HEK293 (cell line): Measurements from ENCODE around the gene LDB2.

Source experiments
- CTCF ChIA-PET: fragments of 350-600 bp; formaldehyde crosslinking; extraction: SDS; loops from one replicate; lab custom pipeline; 2021; ENCODE audit warnings: antibody characterized with exemption; lab: Yijun Ruan, JAX
- POLR2A ChIA-PET: fragments of 300-600 bp; formaldehyde crosslinking; extraction: SDS; loops from one replicate; lab custom pipeline; 2020; ENCODE audit warnings: antibody characterized with exemption, inconsistent platforms; lab: Yijun Ruan, JAX
- H3K27ac ChIP-seq: fragments of 200-500 bp; sonication (Bioruptor generic); 2 replicates; pipeline ENCODE4 v1.5.1; 2014; ENCODE audit warnings: low read depth, low read length, control low read depth, inconsistent platforms; ENCODE audit errors: extremely low read depth
- H3K36me3 ChIP-seq, 2 experiments: fragments of 200-500 bp in 1 of 2; sonication (Bioruptor generic) in 1 of 2; 1 replicate in 1 of 2; 2 replicates in 1 of 2; pipeline ENCODE4 v1.5.1; 2014 to 2017; ENCODE audit warnings: inconsistent platforms in 2 of 2, low read length in 2 of 2; ENCODE audit not compliant: control insufficient read depth in 2 of 2, insufficient read depth in 1 of 2
- H3K4me1 ChIP-seq: fragments of 200-500 bp; sonication (Bioruptor generic); 2 replicates; pipeline ENCODE4 v1.5.1; 2014; ENCODE audit warnings: mild to moderate bottlenecking, low read length, inconsistent platforms; ENCODE audit not compliant: control insufficient read depth, insufficient read depth
- H3K4me3 ChIP-seq: 2 replicates; pipeline ENCODE4 v1.5.1; 2011; ENCODE audit warnings: low read depth, mild to moderate bottlenecking, control low read depth, low read length, moderate library complexity
- H3K9me3 ChIP-seq: fragments of 200-500 bp; sonication (Bioruptor generic); 2 replicates; pipeline ENCODE4 v1.5.1; 2014; ENCODE audit warnings: low read depth, low read length, inconsistent platforms; ENCODE audit not compliant: control insufficient read depth, insufficient read depth
- GLI2 ChIP-seq: fragments of 450-650 bp; formaldehyde crosslinking; IDR thresholded peaks from 2 replicates; pipeline ENCODE4; 2017; ENCODE audit warnings: missing biosample characterization, missing genetic modification characterization, low read depth, borderline replicate concordance
- GLIS1 ChIP-seq: fragments of 450-650 bp; formaldehyde crosslinking; IDR thresholded peaks from 2 replicates; pipeline ENCODE4 v1.5.1; 2016; ENCODE audit warnings: missing biosample characterization, missing genetic modification characterization
- HOXD13 ChIP-seq: sonication (generic); formaldehyde crosslinking; IDR thresholded peaks from 2 replicates; pipeline ENCODE4 v1.8.0; 2022; ENCODE audit warnings: missing genetic modification reagents, borderline replicate concordance
- KLF16 ChIP-seq: fragments of 450-650 bp; formaldehyde crosslinking; IDR thresholded peaks from 2 replicates; pipeline ENCODE4 v1.5.1; 2017; ENCODE audit warnings: missing biosample characterization, missing genetic modification characterization
- KLF8 ChIP-seq: fragments of 450-650 bp; formaldehyde crosslinking; IDR thresholded peaks from 2 replicates; pipeline ENCODE4 v1.5.1; 2016; ENCODE audit warnings: missing biosample characterization, missing genetic modification characterization
- MYNN ChIP-seq: fragments of 450-650 bp; formaldehyde crosslinking; IDR thresholded peaks from 2 replicates; pipeline ENCODE4 v1.5.1; 2016; ENCODE audit warnings: missing biosample characterization, missing genetic modification characterization, borderline replicate concordance
- OVOL3 ChIP-seq: fragments of 450-650 bp; formaldehyde crosslinking; IDR thresholded peaks from 2 replicates; pipeline ENCODE4 v1.5.1; 2016; ENCODE audit warnings: missing biosample characterization, missing genetic modification characterization
- SP3 ChIP-seq: fragments of 450-650 bp; formaldehyde crosslinking; IDR thresholded peaks from 2 replicates; pipeline ENCODE4 v1.5.1; 2016; ENCODE audit warnings: missing biosample characterization, missing genetic modification characterization
- TCF7L2 ChIP-seq: IDR thresholded peaks from 2 replicates; pipeline ENCODE4 v1.6.1; 2011; ENCODE audit warnings: low read depth, mild to moderate bottlenecking, inconsistent platforms, low read length, moderate library complexity, borderline replicate concordance
- YY1 ChIP-seq: fragments of 450-650 bp; formaldehyde crosslinking; IDR thresholded peaks from 2 replicates; pipeline ENCODE4 v1.5.1; 2018; ENCODE audit warnings: missing biosample characterization, missing genetic modification characterization
- YY2 ChIP-seq: fragments of 450-650 bp; formaldehyde crosslinking; IDR thresholded peaks from 2 replicates; pipeline ENCODE4 v1.5.1; 2016; ENCODE audit warnings: missing biosample characterization, missing genetic modification characterization
- ZBTB17 ChIP-seq: fragments of 450-650 bp; formaldehyde crosslinking; IDR thresholded peaks from 2 replicates; pipeline ENCODE4 v1.5.1; 2016; ENCODE audit warnings: missing biosample characterization, missing genetic modification characterization
- ZBTB7A ChIP-seq: fragments of 450-650 bp; formaldehyde crosslinking; IDR thresholded peaks from 2 replicates; pipeline ENCODE4 v1.5.1; 2016; ENCODE audit warnings: low read depth, missing biosample characterization, missing genetic modification characterization
- ZEB2 ChIP-seq: fragments of 450-650 bp; formaldehyde crosslinking; IDR thresholded peaks from 2 replicates; pipeline ENCODE4 v1.5.1; 2016; ENCODE audit warnings: missing biosample characterization, missing genetic modification characterization
- ZNF112 ChIP-seq: fragments of 450-650 bp; formaldehyde crosslinking; IDR thresholded peaks from 2 replicates; pipeline ENCODE4 v1.5.0; 2017; ENCODE audit warnings: missing biosample characterization, missing genetic modification characterization
- ZNF174 ChIP-seq: fragments of 450-650 bp; formaldehyde crosslinking; IDR thresholded peaks from 2 replicates; pipeline ENCODE4 v1.5.0; 2017; ENCODE audit warnings: missing biosample characterization, mild to moderate bottlenecking, missing genetic modification characterization
- ZNF175 ChIP-seq: fragments of 450-650 bp; formaldehyde crosslinking; IDR thresholded peaks from 2 replicates; pipeline ENCODE4 v1.5.1; 2016; ENCODE audit warnings: missing biosample characterization, missing genetic modification characterization
- ZNF266 ChIP-seq: fragments of 450-650 bp; formaldehyde crosslinking; IDR thresholded peaks from 2 replicates; pipeline ENCODE4 v1.5.1; 2016; ENCODE audit warnings: missing biosample characterization, missing genetic modification characterization, low read depth
- ZNF426 ChIP-seq: fragments of 450-650 bp; formaldehyde crosslinking; IDR thresholded peaks from 2 replicates; pipeline ENCODE4 v1.5.1; 2017; ENCODE audit warnings: missing biosample characterization, missing genetic modification characterization, mild to moderate bottlenecking, inconsistent platforms, moderate library complexity
- ZNF501 ChIP-seq: fragments of 450-650 bp; formaldehyde crosslinking; IDR thresholded peaks from 2 replicates; pipeline ENCODE4 v1.5.1; 2016; ENCODE audit warnings: missing biosample characterization, missing genetic modification characterization
- ZNF514 ChIP-seq: fragments of 450-650 bp; formaldehyde crosslinking; IDR thresholded peaks from 2 replicates; pipeline ENCODE4 v1.5.1; 2016; ENCODE audit warnings: missing biosample characterization, missing genetic modification characterization
- ZNF624 ChIP-seq: fragments of 450-650 bp; formaldehyde crosslinking; IDR thresholded peaks from 2 replicates; pipeline ENCODE4 v1.5.1; 2017; ENCODE audit warnings: missing biosample characterization, missing genetic modification characterization
- ZNF707 ChIP-seq: fragments of 450-650 bp; formaldehyde crosslinking; IDR thresholded peaks from 2 replicates; pipeline ENCODE4 v1.5.1; 2016; ENCODE audit warnings: missing biosample characterization, missing genetic modification characterization
- ZNF830 ChIP-seq: fragments of 450-650 bp; IDR thresholded peaks from 2 replicates; pipeline ENCODE4 v1.5.0; 2018; ENCODE audit warnings: missing biosample characterization, missing genetic modification characterization, low read depth, mild to moderate bottlenecking, moderate library complexity
- TF ChIP-seq, protein P1 (sequence below): fragments of 450-650 bp; formaldehyde crosslinking; conservative IDR thresholded peaks from 2 replicates; pipeline ENCODE4 v1.5.1; 2016; ENCODE audit warnings: low read depth, missing biosample characterization, missing genetic modification characterization
- TF ChIP-seq, protein P2 (sequence below): fragments of 450-650 bp; IDR thresholded peaks from 2 replicates; pipeline ENCODE4 v1.5.1; 2018; ENCODE audit warnings: missing biosample characterization, mild to moderate bottlenecking, missing genetic modification characterization
- TF ChIP-seq, protein P3 (sequence below): fragments of 450-650 bp; formaldehyde crosslinking; IDR thresholded peaks from 2 replicates; pipeline ENCODE4; 2016; ENCODE audit warnings: missing biosample characterization, missing genetic modification characterization
- TF ChIP-seq, protein P4 (sequence below): fragments of 450-650 bp; formaldehyde crosslinking; IDR thresholded peaks from 2 replicates; pipeline ENCODE4 v1.5.1; 2016; ENCODE audit warnings: missing biosample characterization, missing genetic modification characterization

The LDB2 gene

DNA sequence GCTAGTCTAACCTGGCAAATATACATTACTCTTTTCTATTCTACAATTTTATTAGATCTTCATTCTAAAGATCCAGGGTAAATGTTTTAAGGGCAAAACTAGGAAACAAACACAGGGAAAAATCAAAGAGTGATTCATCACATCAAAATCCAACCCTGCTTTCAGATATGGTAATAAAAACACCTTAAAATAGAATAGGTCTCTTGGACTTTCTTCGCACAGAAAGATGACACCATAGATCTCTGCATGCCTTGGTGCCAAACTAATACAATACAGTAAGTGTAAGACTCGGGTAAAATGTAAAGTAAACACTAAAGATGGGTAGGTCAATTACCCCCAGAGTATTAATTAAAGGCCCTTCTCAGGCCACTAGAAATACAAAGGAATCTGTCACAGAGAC is 34.2 kb downstream of the LDB2 start (continued):
- TF ChIP-seq ZEB2 (no peak), ZNF266 (tag by site-specific recombination) (no peak), ZNF830 (tag by site-specific recombination) (no peak), KLF8 (tag by site-specific recombination) (no peak), GLIS1 (no peak), GLI2 (tag by site-specific recombination) (no peak), ZNF501 (tag by site-specific recombination) (no peak), ZNF707 (tag by site-specific recombination) (no peak), ZBTB17 (no peak), TCF7L2 (no peak)
- TF ChIP-seq, protein P1, sequence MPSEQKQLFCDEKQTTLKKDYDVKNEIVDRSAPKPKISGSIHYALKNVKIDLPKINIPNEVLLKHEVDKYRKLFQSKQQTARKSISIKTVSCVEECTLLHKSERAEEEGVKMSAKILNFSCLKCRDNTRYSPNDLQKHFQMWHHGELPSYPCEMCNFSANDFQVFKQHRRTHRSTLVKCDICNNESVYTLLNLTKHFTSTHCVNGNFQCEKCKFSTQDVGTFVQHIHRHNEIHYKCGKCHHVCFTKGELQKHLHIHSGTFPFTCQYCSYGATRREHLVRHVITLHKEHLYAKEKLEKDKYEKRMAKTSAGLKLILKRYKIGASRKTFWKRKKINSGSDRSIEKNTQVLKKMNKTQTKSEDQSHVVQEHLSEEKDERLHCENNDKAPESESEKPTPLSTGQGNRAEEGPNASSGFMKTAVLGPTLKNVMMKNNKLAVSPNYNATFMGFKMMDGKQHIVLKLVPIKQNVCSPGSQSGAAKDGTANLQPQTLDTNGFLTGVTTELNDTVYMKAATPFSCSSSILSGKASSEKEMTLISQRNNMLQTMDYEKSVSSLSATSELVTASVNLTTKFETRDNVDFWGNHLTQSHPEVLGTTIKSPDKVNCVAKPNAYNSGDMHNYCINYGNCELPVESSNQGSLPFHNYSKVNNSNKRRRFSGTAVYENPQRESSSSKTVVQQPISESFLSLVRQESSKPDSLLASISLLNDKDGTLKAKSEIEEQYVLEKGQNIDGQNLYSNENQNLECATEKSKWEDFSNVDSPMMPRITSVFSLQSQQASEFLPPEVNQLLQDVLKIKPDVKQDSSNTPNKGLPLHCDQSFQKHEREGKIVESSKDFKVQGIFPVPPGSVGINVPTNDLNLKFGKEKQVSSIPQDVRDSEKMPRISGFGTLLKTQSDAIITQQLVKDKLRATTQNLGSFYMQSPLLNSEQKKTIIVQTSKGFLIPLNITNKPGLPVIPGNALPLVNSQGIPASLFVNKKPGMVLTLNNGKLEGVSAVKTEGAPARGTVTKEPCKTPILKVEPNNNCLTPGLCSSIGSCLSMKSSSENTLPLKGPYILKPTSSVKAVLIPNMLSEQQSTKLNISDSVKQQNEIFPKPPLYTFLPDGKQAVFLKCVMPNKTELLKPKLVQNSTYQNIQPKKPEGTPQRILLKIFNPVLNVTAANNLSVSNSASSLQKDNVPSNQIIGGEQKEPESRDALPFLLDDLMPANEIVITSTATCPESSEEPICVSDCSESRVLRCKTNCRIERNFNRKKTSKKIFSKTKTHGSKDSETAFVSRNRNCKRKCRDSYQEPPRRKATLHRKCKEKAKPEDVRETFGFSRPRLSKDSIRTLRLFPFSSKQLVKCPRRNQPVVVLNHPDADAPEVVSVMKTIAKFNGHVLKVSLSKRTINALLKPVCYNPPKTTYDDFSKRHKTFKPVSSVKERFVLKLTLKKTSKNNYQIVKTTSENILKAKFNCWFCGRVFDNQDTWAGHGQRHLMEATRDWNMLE (tag by site-specific recombination), result no peak

DNA sequence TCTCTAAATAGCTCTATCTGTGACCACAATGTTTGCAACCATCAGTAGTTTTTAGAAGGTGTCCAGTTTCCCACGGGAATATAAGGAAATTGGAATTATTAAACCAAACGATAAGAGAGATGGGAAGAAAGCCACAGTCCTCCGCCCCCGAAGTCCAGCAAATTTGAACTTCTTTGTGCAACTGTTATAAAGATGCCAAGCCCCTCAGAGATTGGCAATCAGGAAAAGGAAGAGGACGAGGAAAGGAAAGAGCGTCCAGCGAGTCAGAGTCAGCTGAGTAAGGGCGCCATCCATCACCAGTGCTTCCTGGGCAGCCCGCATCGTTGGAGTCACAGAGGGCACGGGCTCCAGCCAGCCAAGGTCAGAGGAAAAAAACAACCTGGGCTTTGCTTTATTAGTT is 35.7 kb downstream of the LDB2 start:
- CTCF ChIA-PET, result no interaction called here
- POLR2A ChIA-PET, result no interaction called here
- Histone ChIP-seq H3K27ac (no peak overlapping the region), H3K4me1 (no peaks in the 10 kb centered on the region), H3K9me3 (no peaks in the 10 kb centered on the region), H3K36me3 (no peaks in the 10 kb centered on the region), H3K4me3 (no peak overlapping the region)
- TF ChIP-seq YY2 (tag by site-specific recombination) (no peak), ZBTB7A (tag by site-specific recombination) (no peak), ZNF514 (no peak), SP3 (no peak), MYNN (tag by site-specific recombination) (no peak), OVOL3 (tag by site-specific recombination) (no peak), ZNF112 (tag by site-specific recombination) (no peak), YY1 (tag by site-specific recombination) (no peak), ZNF175 (tag by site-specific recombination) (no peak), HOXD13 (CRISPR knock-in tag) (no peak), ZNF426 (tag by site-specific recombination) (no peak), ZNF174 (tag by site-specific recombination) (no peak), ZNF830 (tag by site-specific recombination) (no peak), ZNF624 (tag by site-specific recombination) (no peak), KLF16 (no peak)
- TF ChIP-seq, protein P2, sequence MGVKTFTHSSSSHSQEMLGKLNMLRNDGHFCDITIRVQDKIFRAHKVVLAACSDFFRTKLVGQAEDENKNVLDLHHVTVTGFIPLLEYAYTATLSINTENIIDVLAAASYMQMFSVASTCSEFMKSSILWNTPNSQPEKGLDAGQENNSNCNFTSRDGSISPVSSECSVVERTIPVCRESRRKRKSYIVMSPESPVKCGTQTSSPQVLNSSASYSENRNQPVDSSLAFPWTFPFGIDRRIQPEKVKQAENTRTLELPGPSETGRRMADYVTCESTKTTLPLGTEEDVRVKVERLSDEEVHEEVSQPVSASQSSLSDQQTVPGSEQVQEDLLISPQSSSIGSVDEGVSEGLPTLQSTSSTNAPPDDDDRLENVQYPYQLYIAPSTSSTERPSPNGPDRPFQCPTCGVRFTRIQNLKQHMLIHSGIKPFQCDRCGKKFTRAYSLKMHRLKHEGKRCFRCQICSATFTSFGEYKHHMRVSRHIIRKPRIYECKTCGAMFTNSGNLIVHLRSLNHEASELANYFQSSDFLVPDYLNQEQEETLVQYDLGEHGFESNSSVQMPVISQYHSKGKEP (tag by site-specific recombination), result no peak
- TF ChIP-seq, protein P3, sequence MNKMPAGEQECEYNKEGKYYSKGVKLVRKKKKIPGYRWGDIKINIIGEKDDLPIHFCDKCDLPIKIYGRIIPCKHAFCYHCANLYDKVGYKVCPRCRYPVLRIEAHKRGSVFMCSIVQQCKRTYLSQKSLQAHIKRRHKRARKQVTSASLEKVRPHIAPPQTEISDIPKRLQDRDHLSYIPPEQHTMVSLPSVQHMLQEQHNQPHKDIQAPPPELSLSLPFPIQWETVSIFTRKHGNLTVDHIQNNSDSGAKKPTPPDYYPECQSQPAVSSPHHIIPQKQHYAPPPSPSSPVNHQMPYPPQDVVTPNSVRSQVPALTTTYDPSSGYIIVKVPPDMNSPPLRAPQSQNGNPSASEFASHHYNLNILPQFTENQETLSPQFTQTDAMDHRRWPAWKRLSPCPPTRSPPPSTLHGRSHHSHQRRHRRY (tag by site-specific recombination), result no peak
- TF ChIP-seq, protein P4, sequence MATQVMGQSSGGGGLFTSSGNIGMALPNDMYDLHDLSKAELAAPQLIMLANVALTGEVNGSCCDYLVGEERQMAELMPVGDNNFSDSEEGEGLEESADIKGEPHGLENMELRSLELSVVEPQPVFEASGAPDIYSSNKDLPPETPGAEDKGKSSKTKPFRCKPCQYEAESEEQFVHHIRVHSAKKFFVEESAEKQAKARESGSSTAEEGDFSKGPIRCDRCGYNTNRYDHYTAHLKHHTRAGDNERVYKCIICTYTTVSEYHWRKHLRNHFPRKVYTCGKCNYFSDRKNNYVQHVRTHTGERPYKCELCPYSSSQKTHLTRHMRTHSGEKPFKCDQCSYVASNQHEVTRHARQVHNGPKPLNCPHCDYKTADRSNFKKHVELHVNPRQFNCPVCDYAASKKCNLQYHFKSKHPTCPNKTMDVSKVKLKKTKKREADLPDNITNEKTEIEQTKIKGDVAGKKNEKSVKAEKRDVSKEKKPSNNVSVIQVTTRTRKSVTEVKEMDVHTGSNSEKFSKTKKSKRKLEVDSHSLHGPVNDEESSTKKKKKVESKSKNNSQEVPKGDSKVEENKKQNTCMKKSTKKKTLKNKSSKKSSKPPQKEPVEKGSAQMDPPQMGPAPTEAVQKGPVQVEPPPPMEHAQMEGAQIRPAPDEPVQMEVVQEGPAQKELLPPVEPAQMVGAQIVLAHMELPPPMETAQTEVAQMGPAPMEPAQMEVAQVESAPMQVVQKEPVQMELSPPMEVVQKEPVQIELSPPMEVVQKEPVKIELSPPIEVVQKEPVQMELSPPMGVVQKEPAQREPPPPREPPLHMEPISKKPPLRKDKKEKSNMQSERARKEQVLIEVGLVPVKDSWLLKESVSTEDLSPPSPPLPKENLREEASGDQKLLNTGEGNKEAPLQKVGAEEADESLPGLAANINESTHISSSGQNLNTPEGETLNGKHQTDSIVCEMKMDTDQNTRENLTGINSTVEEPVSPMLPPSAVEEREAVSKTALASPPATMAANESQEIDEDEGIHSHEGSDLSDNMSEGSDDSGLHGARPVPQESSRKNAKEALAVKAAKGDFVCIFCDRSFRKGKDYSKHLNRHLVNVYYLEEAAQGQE (tag by site-specific recombination), result no peak
